Measurements from ENCODE around the gene CCDC93.

CCDC93 gene

DNA sequence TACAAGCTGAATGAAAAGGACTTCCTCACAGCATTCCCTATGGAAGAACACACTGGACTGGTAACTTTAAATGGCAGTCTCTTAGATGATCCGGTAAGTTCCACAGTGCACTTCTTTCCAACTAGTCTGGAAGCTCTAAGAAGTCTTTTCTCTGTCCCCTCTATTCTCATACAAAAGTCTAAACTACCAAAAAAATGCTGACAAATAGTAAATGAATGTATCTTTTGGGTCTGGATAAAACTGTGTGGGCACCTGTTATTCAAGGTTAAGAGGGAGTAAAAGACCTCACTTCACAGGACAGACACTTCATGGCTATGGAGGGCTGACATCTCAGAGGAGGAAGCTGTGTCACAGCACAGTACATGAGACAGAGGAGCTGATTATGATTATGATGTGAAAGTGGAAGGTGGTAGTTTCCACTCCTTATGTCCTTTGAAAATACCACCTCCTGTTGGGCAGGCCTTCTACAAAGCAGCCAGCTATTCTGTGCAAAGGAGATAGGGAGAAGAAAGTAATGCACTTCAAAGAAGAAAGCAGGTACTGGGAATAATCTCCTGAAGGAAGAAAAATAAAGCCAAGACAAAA, 23.9 kb downstream of the CCDC93 start:
- TF ChIP-seq ZFX (IDR thresholded peaks at IDR 0.05) = no peak
- TF ChIP-seq, protein P1, sequence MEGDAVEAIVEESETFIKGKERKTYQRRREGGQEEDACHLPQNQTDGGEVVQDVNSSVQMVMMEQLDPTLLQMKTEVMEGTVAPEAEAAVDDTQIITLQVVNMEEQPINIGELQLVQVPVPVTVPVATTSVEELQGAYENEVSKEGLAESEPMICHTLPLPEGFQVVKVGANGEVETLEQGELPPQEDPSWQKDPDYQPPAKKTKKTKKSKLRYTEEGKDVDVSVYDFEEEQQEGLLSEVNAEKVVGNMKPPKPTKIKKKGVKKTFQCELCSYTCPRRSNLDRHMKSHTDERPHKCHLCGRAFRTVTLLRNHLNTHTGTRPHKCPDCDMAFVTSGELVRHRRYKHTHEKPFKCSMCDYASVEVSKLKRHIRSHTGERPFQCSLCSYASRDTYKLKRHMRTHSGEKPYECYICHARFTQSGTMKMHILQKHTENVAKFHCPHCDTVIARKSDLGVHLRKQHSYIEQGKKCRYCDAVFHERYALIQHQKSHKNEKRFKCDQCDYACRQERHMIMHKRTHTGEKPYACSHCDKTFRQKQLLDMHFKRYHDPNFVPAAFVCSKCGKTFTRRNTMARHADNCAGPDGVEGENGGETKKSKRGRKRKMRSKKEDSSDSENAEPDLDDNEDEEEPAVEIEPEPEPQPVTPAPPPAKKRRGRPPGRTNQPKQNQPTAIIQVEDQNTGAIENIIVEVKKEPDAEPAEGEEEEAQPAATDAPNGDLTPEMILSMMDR (conservative IDR thresholded peaks at IDR 0.05) = no peak
- H3K27ac ChIP-seq = no peak overlapping the region

DNA sequence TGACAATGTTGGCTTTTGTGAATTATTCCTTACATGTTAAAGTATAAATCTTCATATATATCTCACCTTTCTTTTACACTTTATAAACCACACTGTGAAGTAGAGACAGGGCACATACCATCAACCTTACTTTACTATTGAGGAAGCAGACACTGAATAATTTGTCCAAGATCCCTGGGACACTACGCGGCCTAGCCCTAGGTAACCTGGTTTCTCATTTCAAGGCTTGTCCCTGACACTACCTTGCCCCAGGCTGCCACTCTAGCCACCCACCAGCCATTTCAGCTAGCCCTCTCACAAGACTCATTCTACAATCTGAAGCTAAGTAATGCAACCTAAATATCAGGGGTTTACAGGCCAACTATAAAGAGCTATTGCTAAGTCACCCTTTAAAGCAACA, 26.7 kb downstream of the CCDC93 start:
- TF ChIP-seq, protein P1 (conservative IDR thresholded peaks at IDR 0.05) = no peak
- TF ChIP-seq ZFX (IDR thresholded peaks at IDR 0.05) = no peak
- no peak overlapping the region for H3K27ac ChIP-seq

DNA sequence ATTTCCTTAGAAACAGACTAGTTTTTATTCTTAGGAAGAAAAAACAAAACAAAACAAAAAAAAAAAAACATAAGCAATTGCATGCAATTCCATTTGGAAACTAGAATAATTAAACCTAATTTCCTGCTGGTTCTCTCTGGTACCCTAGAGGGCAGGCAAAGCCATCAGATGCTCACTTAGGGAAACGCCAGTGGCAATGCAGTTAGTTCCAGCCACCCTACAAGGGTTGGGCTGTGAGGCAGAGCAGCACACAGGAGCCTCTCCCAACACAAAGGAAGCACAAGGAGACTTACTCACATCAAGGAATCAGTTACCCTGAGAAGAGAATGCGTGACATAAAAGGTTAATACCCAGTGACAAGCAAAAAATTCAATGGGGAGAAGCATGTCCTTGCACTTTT, 28.8 kb downstream of the CCDC93 start:
- TF ChIP-seq, protein P1 (conservative IDR thresholded peaks at IDR 0.05) = no peak
- TF ChIP-seq ZFX (IDR thresholded peaks at IDR 0.05) = no peak
- H3K27ac ChIP-seq = no peak overlapping the region

DNA sequence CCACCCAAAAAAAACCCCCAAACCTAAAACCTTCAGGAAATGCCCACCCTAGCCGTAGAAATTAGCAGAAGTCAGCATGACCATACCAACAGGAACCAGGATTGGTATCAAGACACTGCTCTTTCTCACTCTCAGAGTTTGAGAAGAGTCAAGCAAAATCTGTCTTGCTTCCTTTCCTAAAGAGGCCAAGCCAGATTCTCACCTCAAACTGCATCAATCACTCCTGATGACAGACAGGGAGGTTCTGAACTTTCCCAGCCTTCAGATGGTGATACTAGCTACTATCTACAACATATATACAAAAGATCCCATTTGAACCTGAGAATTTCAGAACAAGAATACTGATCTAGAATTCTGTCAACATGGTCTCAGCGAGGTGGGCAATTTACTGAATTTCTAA, 29.7 kb downstream of the CCDC93 start:
- TF ChIP-seq, protein P1 (conservative IDR thresholded peaks at IDR 0.05) = no peak
- no peak for TF ChIP-seq ZFX (IDR thresholded peaks at IDR 0.05)
- no peak overlapping the region for H3K27ac ChIP-seq

DNA sequence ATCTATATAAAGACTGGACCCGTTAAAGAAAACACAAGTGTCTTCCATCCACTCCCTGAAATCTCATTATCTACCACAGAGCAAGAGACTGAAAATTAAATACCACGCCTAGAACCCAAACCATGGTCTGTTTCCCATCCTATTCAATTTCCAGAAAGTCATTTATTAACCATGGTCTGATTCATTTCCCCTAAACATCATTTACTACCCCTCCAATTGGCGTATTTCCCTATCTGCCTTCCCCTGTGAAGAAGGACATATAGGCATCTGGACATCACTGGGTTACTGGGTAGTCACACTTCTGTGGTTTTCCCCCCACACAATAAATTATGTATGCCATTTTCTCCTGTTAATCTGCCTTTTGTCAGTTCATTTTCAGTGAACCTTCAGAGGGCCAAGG, 30.8 kb downstream of the CCDC93 start:
- no peak overlapping the region for H3K27ac ChIP-seq
- TF ChIP-seq ZFX (IDR thresholded peaks at IDR 0.05) = no peak
- TF ChIP-seq, protein P1 (conservative IDR thresholded peaks at IDR 0.05) = no peak

DNA sequence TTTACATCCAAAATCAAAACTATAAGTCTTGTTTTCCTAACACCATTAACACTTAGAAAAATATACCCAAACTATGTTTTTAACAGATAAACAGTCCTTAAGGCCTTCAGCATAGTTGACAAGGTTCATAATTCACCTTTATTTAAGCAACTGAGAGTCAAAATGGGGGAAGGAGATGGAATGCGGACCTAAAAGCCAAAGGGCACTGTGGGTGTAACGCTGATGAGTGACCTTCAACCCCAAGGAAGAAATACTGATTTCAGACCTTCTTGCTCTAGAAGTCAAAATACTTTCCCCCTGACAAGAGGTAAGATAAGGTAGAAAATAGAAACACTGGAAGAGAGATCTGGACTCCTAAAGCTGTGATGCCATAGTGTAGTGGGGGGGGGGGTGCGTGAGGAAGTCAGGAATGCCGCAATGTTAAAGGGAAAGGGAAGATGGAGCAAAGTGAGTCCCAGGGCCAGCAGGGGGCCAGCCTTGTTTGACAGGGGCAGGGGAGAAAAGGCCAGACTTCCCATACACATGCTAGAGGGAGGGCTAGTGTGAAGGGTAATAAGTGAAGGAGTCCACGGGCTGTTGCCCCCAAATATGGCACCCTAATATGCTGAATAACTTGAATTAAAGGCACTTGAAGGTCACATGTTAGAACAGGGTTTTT, 31.4 kb downstream of the CCDC93 start:
- no peak overlapping the region for H3K27ac ChIP-seq
- TF ChIP-seq, protein P1 (conservative IDR thresholded peaks at IDR 0.05) = no peak; the same call in 1 of the 2 replicates
- no peak for TF ChIP-seq ZFX (IDR thresholded peaks at IDR 0.05)

DNA sequence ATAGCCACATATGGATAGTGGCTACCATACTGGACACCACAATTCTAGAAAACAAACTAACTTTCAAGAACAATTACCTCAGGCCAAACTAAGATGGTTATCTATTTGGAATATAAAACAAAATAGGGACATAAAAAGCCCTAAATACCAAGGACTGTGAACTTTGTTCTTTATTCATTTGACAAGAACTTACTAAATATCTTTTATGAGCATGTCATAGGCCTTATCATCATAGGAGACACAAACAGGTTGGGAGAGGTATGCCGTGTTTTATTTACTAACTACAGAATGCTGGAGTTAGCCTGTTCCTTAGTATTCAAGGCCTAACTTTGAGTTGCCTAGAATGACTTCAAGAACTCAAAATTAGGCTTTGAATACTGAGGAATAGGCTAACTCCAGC, 32.1 kb downstream of the CCDC93 start:
- no peak overlapping the region for H3K27ac ChIP-seq

More for the DNA sequence above, 32.1 kb downstream of the CCDC93 start:
- TF ChIP-seq ZFX (IDR thresholded peaks at IDR 0.05) = no peak
- TF ChIP-seq, protein P1 (conservative IDR thresholded peaks at IDR 0.05) = no peak

Measured in C4-2B (cell line).